A549 (cell line): ENCODE results near the gene EHF. TPM values are rescaled to one million over a fixed set of nuclear protein-coding genes. Genes with fewer than 3 reads are reported as not detected.

ENCODE experiments used
- ATAC-seq, 2 experiments: fragments of 200-7000 bp in 1 of 2; fragments of >200 bp in 1 of 2; cut with Nextera tagmentation in 1 of 2; cut with Tn5 transposase in 1 of 2; 3 replicates each; pipeline versions ENCODE4 v1.8.0 to v1.9.1; 2018 to 2020; ENCODE audit warnings: mild to moderate bottlenecking in 1 of 2, moderate library complexity in 1 of 2
- CTCF ChIA-PET: fragments of 300-600 bp; sonication (Branson Sonifier 250); formaldehyde crosslinking; extraction: SDS; loops from one replicate; lab custom pipeline; 2021; ENCODE audit warnings: antibody characterized with exemption, inconsistent platforms; lab: Yijun Ruan, JAX
- POLR2A ChIA-PET: fragments of 350-600 bp; formaldehyde crosslinking; extraction: SDS; loops from one replicate; lab custom pipeline; 2021; ENCODE audit warnings: antibody characterized with exemption, inconsistent platforms; lab: Yijun Ruan, JAX
- DNase-seq, 2 experiments: peaks; one replicate each; pipeline versions ENCODE4 v3.0.0 to v3.0.0-alpha.2; 2011 to 2016; ENCODE audit warnings: low read depth in 1 of 2, low spot score in 1 of 2
- FAIRE-seq: peaks from 2 replicates; lab custom pipeline; 2011; peaks lifted over from hg19 to GRCh38; lab: Jason Lieb, UNC
- H3K27ac ChIP-seq, 2 experiments: fragments of >200 bp; sonication (Bioruptor Twin); formaldehyde crosslinking; 3 replicates each; pipeline ENCODE4 v1.5.1; 2016 to 2017
- H3K4me1 ChIP-seq: fragments of >200 bp; sonication (Bioruptor Twin); formaldehyde crosslinking; 3 replicates; pipeline ENCODE4 v1.6.1; 2016
- H3K4me2 ChIP-seq: fragments of >200 bp; sonication (Bioruptor Twin); formaldehyde crosslinking; 3 replicates; pipeline ENCODE4 v1.6.1; 2016
- H3K4me3 ChIP-seq: fragments of >200 bp; sonication (Bioruptor Twin); formaldehyde crosslinking; 3 replicates; pipeline ENCODE4 v1.5.1; 2016
- H3K9me3 ChIP-seq: fragments of >200 bp; sonication (Bioruptor Twin); formaldehyde crosslinking; 3 replicates; pipeline ENCODE4 v1.6.1; 2016
- EHMT2 ChIP-seq: fragments of 200-600 bp; sonication (generic); IDR thresholded peaks from 2 replicates; pipeline ENCODE4 v1.6.1; 2016; ENCODE audit warnings: antibody characterized with exemption, low read depth, mild to moderate bottlenecking, moderate library complexity
- FOSL2 ChIP-seq, 2 experiments: fragments of 450-650 bp in 1 of 2; fragments of >200 bp in 1 of 2; sonication (Bioruptor Twin) in 1 of 2; formaldehyde crosslinking; IDR thresholded peaks; 2 replicates each; pipeline versions ENCODE4 v1.5.0 to v1.6.1; 2016 to 2020; ENCODE audit warnings: mild to moderate bottlenecking in 1 of 2, moderate library complexity in 1 of 2
- GATA3 ChIP-seq: IDR thresholded peaks from 2 replicates; pipeline ENCODE4 v1.6.1; 2012; ENCODE audit warnings: borderline replicate concordance
- HDAC2 ChIP-seq: fragments of 200-600 bp; sonication (generic); IDR thresholded peaks from 2 replicates; pipeline ENCODE4 v1.6.1; 2016
- HEYL ChIP-seq: fragments of 250-450 bp; sonication (Bioruptor Pico); IDR thresholded peaks from 2 replicates; pipeline ENCODE4 v1.8.0; 2021; ENCODE audit warnings: mild to moderate bottlenecking, moderate library complexity
- HOXB5 ChIP-seq: fragments of 250-450 bp; sonication (Bioruptor Pico); IDR thresholded peaks from 2 replicates; pipeline ENCODE4 v1.5.0; 2020; ENCODE audit warnings: mild to moderate bottlenecking, moderate library complexity
- JUN ChIP-seq, 2 experiments: fragments of >200 bp; sonication (Bioruptor Twin); formaldehyde crosslinking; IDR thresholded peaks; 2 replicates in 1 of 2; 3 replicates in 1 of 2; pipeline ENCODE4 v1.6.1; 2016 to 2017
- KDM1A ChIP-seq: fragments of 200-600 bp; sonication (generic); IDR thresholded peaks from 2 replicates; pipeline ENCODE4 v1.6.1; 2016; ENCODE audit warnings: low read depth, mild to moderate bottlenecking
- KDM5A ChIP-seq: fragments of 200-600 bp; sonication (generic); IDR thresholded peaks from 2 replicates; pipeline ENCODE4 v1.6.1; 2016; ENCODE audit warnings: antibody characterized with exemption, mild to moderate bottlenecking
- MAZ ChIP-seq: fragments of 150-350 bp; IDR thresholded peaks from 2 replicates; pipeline ENCODE4 v1.6.1; 2014; ENCODE audit warnings: antibody characterized with exemption, low read depth, low read length, borderline replicate concordance
- MYC ChIP-seq: IDR thresholded peaks from 2 replicates; pipeline ENCODE4 v1.6.1; 2012; ENCODE audit warnings: mild to moderate bottlenecking, inconsistent platforms, low read length, improper control_type of control experiment, borderline replicate concordance
- NR3C1 ChIP-seq: fragments of >200 bp; sonication (Bioruptor Twin); formaldehyde crosslinking; IDR thresholded peaks from 3 replicates; pipeline ENCODE4 v1.6.1; 2017
- POLR2AphosphoS2 ChIP-seq: conservative IDR thresholded peaks from 2 replicates; pipeline ENCODE4 v1.6.1; 2012; ENCODE audit warnings: low read length, improper control_type of control experiment, inconsistent platforms
- SMC3 ChIP-seq: fragments of >200 bp; sonication (Bioruptor Twin); formaldehyde crosslinking; IDR thresholded peaks from 3 replicates; pipeline ENCODE4 v1.6.1; 2018; ENCODE audit warnings: inconsistent platforms
- USF2 ChIP-seq: fragments of 450-650 bp; IDR thresholded peaks from 2 replicates; pipeline ENCODE4 v1.6.1; 2014; ENCODE audit warnings: antibody characterized with exemption
- WGBS: methylation state at CpG from one replicate; pipeline ENCODE4 v1.1.6; 2017; ENCODE audit errors: missing lambda C conversion rate; 5-methylcytosine and 5-hydroxymethylcytosine counted together
- polyA plus RNA-seq, 4 experiments: library from polyadenylated mRNA; depleted of rRNA in 3 of 4; stranded (reverse); fragments of >200 nt; fragmentation: RNase III in 1 of 4; extraction: RNeasy Plus Mini Kit Qiagen cat#74134 plus additional on column Dnase treatment in 1 of 4; gene quantifications; 2 replicates in 3 of 4; 3 replicates in 1 of 4; pipeline ENCODE4 v1.2.3, GENCODE V29; 2011 to 2017
- TF ChIP-seq, protein P1 (sequence below): fragments of 250-450 bp; sonication (Bioruptor Pico); IDR thresholded peaks from 2 replicates; pipeline ENCODE4 v1.5.0; 2020; ENCODE audit warnings: low read depth, mild to moderate bottlenecking, moderate library complexity
- TF ChIP-seq, protein P2 (sequence below): fragments of >200 bp; sonication (Bioruptor Twin); formaldehyde crosslinking; IDR thresholded peaks from 3 replicates; pipeline ENCODE4 v1.5.1; 2016
- TF ChIP-seq, protein P3 (sequence below): IDR thresholded peaks from 2 replicates; pipeline ENCODE4 v1.6.1; 2012

Gene EHF
- polyA plus RNA-seq, 2 of the 4 experiments (the other 2 are of a cell fraction): 5.4 to 7.8 TPM

DNA sequence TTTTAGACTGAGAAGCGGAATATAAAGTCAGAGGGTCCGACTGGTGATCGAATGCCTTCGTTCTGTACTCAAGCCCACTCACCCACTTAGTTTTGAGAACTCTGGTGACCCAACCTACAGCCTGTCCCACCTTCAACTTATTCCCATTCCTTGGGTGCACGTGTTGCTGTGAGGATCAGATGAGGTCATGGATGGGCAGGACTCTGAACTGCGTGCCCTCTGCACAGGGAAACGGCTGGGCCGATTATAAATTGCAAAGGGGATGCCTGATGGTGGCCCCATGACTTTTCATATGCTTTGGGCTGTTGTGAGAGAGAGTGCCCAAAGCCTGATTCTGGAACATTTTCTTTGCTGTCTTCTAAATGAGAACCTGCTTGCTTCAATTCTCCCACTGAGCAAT lies 16.0 kb upstream of the EHF start (continued):
- TF ChIP-seq, protein P1, sequence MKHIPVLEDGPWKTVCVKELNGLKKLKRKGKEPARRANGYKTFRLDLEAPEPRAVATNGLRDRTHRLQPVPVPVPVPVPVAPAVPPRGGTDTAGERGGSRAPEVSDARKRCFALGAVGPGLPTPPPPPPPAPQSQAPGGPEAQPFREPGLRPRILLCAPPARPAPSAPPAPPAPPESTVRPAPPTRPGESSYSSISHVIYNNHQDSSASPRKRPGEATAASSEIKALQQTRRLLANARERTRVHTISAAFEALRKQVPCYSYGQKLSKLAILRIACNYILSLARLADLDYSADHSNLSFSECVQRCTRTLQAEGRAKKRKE: no peak
- TF ChIP-seq, protein P2, sequence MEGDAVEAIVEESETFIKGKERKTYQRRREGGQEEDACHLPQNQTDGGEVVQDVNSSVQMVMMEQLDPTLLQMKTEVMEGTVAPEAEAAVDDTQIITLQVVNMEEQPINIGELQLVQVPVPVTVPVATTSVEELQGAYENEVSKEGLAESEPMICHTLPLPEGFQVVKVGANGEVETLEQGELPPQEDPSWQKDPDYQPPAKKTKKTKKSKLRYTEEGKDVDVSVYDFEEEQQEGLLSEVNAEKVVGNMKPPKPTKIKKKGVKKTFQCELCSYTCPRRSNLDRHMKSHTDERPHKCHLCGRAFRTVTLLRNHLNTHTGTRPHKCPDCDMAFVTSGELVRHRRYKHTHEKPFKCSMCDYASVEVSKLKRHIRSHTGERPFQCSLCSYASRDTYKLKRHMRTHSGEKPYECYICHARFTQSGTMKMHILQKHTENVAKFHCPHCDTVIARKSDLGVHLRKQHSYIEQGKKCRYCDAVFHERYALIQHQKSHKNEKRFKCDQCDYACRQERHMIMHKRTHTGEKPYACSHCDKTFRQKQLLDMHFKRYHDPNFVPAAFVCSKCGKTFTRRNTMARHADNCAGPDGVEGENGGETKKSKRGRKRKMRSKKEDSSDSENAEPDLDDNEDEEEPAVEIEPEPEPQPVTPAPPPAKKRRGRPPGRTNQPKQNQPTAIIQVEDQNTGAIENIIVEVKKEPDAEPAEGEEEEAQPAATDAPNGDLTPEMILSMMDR: no peak
- TF ChIP-seq POLR2AphosphoS2: no peak
- TF ChIP-seq, all 56 proteins: peak for 0

GRCh38 chr11:34605481-34606325 lies 15.2 kb upstream of the EHF start:
- POLR2A ChIA-PET: no interaction called here
- H3K4me1 ChIP-seq: peaks cover 76% of the 10 kb centered on the region
- TF ChIP-seq EHMT2 (no peak), JUN (IDR thresholded peaks at IDR 0.05) (no peak), HDAC2 (no peak), KDM5A (no peak), NR3C1 (no peak), SMC3 (no peak), MAZ (no peak), MYC (no peak), GATA3 (no peak), HEYL (CRISPR knock-in tag) (no peak)
- TF ChIP-seq, protein P3, sequence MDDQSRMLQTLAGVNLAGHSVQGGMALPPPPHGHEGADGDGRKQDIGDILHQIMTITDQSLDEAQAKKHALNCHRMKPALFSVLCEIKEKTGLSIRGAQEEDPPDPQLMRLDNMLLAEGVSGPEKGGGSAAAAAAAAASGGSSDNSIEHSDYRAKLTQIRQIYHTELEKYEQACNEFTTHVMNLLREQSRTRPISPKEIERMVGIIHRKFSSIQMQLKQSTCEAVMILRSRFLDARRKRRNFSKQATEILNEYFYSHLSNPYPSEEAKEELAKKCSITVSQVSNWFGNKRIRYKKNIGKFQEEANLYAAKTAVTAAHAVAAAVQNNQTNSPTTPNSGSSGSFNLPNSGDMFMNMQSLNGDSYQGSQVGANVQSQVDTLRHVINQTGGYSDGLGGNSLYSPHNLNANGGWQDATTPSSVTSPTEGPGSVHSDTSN: no peak
- CTCF ChIA-PET: interaction anchor here (0.8 to 1.4 kb wide), 4 partner anchors 9 to 284 kb away, joined by 3 to 5 read pairs (median 3); no protein-coding TSS in a partner anchor
- DNase-seq (no peak), ATAC-seq (no peak), FAIRE-seq (no peak)
- peak overlapping the region; percentile 98 to 99 for H3K27ac ChIP-seq
- WGBS: 87% methylated on average over 6 of the region's 6 CpGs
- H3K9me3 ChIP-seq: no peaks in the 10 kb centered on the region
- H3K4me3 ChIP-seq: no peak overlapping the region
- H3K4me2 ChIP-seq: peak overlapping the region; percentile 5; the same call in 1 of the 3 replicates

- CTCF ChIA-PET: interaction anchor here (0.8 to 1.4 kb wide), 4 partner anchors 10 to 283 kb away, joined by 3 to 5 read pairs (median 3); no protein-coding TSS in a partner anchor
- FAIRE-seq (no peak), DNase-seq (no peak), ATAC-seq (no peak; a peak in 1 of 6 replicates)
- POLR2A ChIA-PET: interaction anchor here (0.5 kb wide), 1 partner anchor 35 kb away, joined by 5 read pairs; no protein-coding TSS in a partner anchor
- H3K27ac ChIP-seq: peak overlapping the region; percentile 98 to 99
- H3K4me3 ChIP-seq: no peak overlapping the region
- WGBS: 47% methylated on average over 4 of the region's 4 CpGs
- TF ChIP-seq KDM1A (peak; percentile 84; the same call in 1 of the 2 replicates), USF2 (no peak), HDAC2 (peak; percentile 47; the same call in 1 of the 2 replicates), HOXB5 (no peak), FOSL2 (IDR thresholded peaks at IDR 0.05) (no peak), FOSL2 (CRISPR knock-in tag; IDR thresholded peaks at IDR 0.05) (0 out of 2 replicates have a peak, but pooled peaks have one; percentile 21)
- TF ChIP-seq, all 56 proteins: peak for 3
- no peaks in the 10 kb centered on the region for H3K9me3 ChIP-seq
- peaks cover 68% of the 10 kb centered on the region for H3K4me1 ChIP-seq
- peak overlapping the region; percentile 5; the same call in 1 of the 3 replicates for H3K4me2 ChIP-seq
Measured at GRCh38 chr11:34606326-34607120, 14.4 kb upstream of the EHF start.
